ENCODE data around the gene TTF1.
"Not testable (repeated sequence)": the region's sequence is repeated elsewhere in the genome, so short reads cannot be mapped to it uniquely, and the experiment has no call there.

Gene TTF1

DNA sequence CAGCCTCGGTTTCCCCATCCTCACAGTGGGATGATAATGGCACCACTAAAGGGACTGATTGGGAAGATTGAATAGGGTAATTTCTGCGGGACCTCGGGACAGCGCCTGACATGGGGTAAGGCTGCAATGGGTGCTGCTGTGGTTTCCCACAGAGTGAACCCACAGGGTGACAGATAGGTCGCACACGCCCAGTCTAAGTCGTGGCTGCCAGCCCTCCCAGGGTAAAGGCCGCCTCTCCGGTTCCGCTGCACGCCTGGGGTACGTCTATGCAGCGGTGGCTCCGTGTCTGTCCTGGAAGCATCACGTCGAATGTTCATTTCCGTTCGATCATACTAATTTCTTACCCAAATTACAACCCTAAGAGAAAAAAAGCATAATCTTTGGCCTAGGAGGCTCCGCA, 4.0 kb upstream of the TTF1 start:
- no peak for DNase-seq

DNA sequence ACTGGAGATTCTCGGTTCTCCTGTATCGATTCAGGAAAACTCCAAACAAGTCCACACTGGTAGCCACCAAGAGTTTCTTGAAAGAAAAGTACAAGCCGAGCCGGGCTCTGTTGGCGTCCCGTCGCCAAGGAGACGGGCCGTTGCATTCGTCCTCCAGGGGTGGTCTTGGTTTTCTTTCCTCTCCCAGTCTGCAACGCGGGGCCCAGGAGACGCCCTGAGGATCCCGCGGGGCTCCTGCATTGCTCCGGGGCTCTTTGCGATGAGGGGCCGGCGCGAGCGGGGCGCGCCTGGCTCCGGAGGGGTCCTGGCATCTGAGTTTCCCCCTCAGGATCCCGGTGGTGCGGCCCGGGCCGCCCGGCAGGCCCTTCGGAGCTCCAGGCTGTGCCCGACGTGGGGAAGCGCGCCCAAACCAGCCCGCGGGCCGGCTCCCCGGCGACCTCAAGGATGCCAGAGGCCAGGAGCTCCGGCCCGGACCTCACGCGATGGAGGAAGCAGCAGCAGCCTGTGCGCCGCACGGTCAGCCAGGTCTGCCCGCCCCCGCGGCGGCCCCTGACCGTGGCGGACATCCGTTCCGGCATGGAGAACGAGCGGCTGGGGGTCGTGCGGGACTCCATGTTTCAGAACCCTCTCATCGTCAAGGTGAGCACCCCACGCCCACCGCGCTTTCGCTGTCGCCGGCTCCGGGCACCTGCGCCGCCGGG, 3.3 kb upstream of the TTF1 start, which contains the start of gene CFAP77:
TSS of gene CFAP77 (plus strand) at position 384 of the 701 bp plus-strand sequence. CDS start at position 445, 61 bp downstream.
- DNase-seq, result no peak

DNA sequence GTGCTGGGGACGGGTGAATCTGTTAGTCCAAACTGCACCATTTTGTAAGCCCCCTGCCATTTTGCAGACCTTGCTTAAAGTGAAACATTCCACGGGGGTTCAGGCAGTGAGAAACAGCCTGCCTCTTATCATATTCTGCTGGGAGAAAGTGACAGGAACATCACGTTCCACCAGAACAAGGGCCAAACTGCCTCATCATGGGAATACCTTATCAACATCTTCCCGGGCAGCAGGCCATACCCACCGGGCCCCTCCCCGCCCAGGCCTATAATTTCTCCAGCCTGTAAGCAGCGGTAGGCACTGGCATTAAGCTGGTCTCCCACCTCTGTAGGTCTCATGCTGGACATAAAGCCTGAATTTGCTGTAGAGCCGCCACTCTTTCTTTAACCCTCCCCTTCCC, 1.9 kb upstream of the TTF1 start:
- DNase-seq, result no peak

DNA sequence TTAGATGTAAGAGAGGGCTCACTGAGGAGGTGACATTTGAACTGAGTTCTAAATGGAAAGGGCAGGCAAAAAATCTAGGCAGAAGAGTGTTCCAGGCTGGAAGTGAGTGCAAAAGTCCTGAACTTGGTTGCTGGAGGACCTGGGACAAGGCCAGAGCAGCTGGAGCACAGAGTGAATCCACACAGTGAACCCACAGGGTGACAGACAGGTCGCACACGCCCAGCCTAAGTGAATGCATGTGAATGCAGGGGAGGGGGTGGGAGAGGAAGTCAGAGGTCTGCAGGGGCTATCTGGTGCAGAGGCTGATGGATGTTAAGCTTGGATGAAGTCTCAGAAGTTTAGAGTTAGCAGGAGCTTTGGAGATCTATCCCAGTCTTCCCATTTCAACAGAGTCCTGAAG, 556 bp upstream of the TTF1 start:
- DNase-seq, result no peak

DNA sequence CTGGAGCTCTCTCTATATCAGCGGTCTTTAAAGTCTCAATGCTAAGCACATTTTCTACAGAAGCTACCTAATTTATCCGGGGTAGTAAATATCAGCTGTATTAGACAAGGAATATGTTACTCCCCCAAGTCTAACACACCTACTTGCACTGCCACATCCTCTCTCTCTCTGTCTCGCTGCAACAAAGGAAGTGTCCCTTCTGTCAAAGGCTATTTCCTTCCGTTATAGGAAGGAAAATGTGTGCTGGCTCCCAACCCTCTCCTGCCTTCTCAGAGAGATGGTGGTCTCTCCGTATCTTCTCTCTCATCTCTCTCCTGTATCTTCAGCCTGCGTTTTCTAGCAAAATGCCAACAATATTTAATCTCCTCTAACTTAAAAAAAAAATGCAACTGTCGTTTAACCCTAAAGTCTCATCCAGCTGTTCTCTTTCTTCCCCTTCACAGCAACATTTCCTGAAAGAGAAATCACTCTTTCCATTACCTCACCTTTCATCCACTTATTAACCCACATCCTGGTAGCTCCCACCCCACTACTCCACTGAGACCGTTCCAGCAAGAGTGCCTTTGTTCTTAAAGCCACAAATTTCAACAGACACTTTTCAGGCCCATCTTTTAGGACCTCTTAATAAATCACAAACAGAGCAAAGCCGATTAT, 2.3 kb downstream of the TTF1 start:
- DNase-seq, result no peak

DNA sequence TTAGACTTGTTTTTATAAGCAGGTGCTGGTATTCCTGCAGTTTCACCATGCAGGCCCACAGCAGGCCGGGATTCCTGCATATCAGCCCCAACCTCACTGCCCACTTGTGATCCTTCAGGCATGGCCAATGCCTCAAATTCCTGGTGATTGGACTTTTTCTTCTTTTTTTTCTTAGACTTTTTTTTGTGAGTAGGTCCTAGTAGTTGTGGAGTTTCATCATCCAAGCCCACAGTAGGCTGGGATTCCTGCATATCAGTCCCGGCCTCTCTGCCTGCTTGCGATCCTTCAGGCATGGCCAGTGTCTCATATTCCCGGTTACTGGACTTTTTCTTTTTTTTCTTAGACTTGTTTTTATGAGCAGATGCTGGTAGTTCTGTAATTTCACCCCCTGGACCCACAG, 4.8 kb downstream of the TTF1 start:
- no peak for DNase-seq

DNA sequence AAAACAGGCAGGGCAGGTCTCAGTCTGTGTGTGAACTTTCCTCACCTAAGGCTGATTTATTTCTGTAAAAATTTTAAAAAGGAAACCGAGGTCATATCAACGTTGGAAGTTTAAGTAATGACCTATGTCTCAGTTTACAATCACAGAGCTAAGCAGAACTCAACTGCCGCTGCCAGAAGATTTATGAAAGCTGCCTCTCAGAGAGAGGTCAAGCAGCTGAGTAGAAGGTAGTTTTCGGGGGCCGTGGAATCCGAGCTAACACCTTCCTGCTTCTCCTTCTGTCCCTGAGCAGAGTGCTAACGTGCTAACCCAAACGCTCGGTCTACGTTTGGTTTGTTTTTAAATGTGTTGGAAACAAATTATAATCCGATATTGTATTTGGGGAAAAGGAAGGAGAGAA, 11.1 kb downstream of the TTF1 start:
- DNase-seq, result no peak

DNA sequence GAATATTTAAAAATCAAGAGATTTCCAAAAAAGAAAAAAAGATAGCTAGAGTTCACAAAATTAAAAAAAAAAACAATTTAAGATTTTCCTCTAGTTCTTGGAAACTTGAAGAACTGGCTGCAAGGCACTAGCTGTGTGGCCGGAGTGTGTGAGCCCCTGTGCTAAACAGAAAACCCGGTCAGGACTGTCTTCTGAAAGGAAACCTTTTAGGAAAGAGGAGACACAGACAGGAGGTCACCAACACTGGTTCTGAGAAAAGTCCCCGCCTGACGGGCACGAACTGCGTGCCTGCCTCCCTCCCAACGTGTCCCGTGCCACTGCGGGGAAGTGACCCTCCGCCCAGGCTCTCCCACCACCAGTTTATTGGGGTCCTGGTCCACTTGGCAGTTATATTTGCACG, 15.2 kb downstream of the TTF1 start:
- DNase-seq, result no peak

DNA sequence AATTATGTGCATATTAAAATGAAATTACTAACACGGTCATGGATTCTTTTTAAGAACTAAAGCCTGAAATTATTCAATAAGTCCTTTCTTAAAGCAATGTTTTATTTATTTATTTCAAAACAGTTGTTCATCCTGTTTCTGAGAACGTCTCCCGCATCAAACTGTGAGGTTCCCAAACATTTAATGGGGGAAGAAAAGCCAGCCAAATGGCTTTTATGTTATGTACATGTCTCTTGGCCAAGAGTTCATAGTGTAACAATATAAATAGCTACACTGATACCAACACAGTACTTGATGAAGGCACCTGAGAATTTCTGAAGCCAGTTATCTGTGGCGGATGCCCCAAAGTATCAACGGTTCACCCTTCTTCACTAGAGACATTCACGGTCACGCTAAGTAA, 15.7 kb downstream of the TTF1 start:
- DNase-seq, result no peak

DNA sequence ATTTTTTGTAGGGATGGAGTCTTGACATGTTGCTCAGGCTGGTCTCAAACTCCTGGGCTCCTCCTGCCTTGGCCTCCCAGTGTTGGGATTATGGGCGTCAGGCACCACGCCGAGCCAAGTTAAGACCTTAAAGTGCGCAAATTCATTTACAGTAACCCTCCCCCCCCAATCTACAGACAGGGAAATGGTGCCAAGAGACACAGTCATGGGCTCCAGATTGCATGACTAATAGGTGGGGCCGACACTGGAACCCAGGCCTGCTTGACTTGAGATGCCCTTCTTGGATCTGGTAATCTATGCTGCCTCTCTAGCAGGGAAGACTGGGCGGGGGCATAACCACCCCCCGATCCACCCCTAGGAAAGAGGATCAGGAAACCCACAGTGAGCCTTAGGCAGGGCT, 19.5 kb downstream of the TTF1 start:
- no peak for DNase-seq

DNA sequence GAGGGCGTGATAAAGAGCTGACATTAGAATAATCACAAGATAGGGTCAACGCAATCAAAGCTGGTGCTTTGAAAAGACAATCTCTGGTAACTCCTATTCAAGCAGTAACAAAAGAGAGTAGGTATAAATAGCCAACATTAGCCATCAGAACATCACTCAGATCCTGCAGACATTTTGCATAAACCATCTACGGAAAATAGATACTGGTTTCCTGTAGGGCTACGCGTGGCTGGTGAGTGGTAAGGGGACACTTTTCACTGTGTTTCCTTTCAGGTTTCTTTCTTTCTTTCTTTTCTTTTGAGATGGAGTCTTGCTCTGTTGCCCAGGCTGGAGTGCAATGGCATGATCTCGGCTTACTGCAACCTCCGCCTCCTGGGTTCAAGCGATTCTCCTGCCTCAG, 22.3 kb downstream of the TTF1 start:
- no peak for DNase-seq

DNA sequence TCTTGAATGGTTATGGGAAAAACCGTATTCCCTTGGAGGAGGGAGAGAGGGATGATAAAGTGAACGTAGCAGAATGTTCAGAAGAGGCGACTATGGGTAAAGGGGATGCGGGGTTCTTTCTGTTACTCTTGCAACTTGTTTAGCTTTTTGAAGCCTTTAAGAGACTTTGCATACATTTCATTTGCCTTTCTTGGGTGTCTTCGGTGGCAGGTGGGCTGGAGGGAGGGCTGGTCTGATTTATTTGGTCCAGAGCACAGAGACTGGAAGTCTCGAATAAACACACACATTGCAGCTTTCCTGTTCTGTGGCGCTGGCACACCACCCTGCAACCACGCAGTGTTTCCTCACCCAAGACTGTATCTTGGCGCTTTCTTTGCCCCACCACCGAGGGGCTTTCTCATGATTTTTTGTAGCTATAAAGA, 23.2 kb downstream of the TTF1 start:
- DNase-seq, result no peak

DNA sequence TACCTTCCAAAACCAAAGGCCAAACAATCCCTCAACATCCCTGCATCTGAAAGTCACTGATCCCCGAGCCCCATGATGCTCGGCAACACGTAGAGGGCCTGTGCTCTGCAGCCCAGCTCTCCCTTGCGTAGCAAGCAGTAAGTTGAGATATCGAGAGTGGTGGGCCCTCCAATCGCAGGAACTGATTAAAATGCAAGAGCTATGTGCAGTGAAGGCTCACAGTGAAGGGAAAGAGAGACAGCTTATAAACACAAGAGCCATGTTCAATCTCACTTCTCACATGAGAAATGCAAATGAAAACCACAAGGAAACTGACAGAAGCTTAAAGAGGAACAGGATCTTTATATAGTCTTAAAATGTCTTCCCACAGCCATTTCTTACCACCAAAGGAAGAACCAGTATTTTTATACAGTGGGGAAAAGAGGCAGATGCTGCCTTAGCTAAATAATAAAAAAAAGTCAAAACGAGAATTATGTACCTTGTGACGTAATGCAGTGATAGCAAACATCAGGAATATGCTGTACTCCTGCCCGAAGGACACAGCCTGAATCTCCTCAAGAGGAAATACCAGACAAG, 24.6 kb downstream of the TTF1 start:
- no peak for DNase-seq

DNA sequence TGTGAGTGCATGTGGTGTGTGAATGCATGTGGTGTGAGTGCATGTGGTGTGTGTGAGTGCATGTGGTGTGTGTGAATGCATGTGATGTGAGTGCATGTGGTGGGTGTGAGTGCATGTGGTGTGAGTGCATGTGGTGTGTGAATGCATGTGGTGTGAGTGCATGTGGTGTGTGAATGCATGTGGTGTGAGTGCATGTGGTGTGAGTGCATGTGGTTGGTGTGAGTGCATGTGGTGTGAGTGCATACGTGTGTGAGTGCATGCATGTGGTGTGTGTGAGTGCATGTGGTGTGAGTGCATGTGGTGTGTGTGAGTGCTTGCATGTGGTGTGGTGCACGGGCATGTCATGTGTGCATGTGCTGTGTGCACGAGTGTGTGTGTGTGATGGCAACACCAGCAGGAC, 28.2 kb downstream of the TTF1 start:
- DNase-seq, result not testable (repeated sequence)

DNA sequence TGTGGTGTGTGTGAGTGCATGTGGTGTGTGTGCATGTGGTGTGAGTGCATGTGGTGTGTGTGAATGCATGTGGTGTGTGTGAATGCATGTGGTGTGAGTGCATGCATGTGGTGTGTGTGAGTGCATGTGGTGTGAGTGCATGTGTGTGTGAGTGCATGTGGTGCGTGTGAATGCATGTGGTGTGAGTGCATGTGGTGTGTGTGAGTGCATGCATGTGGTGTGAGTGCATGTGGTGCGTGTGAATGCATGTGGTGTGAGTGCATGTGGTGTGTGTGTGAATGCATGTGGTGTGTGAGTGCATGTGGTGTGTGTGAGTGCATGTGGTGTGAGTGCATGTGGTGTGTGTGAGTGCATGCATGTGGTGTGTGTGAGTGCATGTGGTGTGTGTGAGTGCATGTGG, 28.9 kb downstream of the TTF1 start:
- not testable (repeated sequence) for DNase-seq

DNA sequence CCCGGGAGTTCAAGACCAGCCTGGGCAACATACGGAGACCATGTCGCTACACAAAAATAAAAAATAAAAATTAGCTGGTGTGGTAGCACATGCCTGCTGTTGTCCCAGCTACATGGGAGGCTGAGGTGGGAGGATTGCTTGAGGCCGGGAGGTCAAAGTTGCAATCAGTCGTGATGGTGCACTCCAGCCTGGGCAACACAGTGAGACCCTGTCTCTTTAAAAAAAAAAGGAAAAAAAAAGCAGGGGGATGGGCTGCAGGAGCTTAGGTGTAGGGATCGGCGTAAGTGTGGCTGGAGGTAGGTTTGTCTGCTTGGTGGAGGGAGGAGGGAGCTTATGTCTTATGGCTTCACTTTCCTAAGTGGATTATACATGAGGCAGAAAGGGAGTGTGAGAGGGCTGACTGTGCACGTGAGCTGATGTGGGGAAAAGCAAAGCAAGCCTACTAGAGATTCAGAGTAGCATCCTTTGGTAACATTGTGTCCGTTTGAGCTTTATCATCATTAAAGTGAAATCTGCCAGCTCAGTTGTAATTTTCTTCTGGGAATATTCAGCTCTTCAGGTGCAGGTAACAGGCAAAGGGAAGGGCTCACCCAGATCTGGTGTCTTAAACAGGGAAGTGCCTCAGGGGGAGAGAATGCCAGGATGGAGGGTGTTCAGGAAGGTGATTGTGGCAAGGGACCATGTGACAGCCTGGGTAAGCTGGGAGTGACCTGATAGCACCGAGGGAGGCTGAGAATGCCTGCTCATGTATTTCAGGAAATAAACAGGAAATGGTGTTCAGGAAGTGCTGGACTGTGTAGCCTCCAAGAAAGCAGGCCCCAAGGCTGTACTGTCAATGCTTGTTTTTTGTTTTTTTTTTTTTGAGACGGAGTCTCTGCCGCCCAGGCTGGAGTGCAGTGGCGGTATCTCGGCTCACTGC, 34.2 kb downstream of the TTF1 start:
- DNase-seq, result no peak

DNA sequence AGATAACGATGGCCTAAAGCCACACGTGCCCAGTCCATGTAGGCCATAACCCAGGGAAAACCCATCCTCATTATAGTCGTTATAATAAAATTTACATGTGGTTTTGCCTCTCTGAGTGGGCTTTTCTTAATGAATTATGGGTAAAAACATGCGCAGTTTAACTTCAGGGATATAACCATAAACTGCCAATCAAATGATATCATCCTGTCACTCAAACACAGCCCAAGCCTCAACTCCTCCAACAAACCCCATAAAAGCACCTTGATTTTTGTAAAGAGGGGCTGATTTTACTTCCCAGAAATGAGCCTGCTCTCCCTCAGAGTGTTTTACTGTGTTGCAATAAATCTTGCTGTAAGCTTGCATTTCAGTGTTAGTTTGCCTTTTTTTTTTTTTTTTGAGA, 36.0 kb downstream of the TTF1 start:
- DNase-seq, result no peak

DNA sequence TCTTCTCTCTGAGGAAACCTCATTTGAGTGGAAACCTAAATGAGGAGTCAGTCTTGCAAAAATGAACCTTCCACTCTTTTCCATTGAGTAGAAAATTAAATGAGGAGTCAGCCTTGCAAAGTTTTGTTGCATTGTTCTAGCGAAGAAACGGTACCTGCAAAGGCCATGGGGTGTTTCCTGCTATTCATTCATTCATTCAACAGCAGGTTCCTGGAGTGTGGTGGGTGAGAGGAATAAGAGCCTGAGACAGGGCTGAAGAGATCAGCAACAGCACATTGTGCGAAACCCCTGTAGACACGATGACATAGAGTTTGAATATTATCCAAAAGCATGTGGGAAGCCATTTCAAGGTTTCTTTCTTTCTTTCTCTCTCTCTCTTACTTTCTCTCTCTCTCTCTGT, 37.2 kb downstream of the TTF1 start:
- no peak for DNase-seq

DNA sequence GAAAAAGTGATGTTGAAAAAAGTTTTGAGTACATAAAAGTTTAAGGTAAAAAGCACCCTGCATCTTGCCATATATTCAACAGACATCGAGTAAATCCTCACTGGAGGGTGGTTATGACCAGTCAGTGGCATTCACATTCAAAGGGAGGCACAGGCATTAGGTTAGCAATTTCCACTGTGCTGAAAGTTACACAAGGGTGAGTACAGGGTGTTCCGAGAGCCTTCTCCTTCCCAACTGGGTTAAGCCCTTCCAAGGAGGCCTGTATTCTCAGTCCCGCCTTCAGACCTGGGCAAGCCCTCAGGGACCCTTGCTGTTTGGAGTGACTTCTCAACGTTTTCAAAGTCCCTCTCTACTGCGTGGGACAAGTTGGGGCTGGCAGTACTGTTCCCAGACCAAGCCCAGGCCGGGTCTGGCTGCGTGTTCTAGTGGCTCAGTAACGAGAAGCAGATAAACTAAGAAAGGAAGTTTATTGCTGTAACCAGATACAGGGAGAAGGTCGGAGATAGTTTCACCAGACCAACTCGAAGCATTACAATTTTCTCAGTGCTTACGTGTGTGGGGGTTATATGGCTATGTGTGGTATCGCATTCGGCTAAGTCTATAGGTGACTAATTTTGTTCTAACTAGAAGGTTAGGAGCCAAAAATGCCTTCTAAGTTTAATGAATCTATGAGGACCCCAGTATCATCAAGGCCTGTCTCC, 38.9 kb downstream of the TTF1 start:
- no peak for DNase-seq

DNA sequence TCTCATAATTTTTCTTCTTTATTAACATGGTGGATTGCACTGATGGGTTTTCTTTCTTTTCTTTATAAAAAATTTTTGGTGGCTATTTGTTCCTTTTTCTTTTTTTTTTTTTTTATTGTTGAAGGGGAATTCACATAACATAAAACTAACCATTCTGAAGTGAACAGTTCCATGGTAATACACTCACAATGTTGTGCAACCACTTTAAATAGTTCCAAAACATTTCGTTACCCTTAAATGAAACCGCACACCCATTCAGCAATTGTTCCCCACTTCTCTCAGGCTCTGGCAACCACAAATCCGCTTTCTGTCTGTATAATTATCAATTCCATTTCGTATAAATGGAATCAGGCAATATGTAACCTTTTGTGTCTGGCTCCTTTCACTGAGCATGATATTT, 40.2 kb downstream of the TTF1 start:
- no peak for DNase-seq

DNA sequence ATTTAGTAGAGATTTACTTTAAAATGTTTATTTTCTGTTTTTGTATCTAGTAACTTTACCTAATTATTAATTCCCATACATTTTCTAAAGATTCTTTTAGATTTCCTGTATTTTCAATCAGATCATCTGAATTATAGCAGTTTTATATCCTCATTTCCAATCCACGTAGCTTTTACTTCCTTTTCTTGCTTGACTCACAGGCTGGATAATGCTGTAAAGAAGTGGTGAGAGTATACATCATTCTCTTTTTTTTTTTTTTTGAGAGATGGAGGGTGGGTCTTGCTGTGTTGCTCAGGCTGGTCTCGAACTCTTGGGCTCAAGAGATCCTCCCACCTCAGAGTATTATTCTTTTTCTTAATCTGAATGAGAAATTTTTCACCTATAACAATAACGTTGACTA, 40.7 kb downstream of the TTF1 start:
- DNase-seq, result no peak

DNA sequence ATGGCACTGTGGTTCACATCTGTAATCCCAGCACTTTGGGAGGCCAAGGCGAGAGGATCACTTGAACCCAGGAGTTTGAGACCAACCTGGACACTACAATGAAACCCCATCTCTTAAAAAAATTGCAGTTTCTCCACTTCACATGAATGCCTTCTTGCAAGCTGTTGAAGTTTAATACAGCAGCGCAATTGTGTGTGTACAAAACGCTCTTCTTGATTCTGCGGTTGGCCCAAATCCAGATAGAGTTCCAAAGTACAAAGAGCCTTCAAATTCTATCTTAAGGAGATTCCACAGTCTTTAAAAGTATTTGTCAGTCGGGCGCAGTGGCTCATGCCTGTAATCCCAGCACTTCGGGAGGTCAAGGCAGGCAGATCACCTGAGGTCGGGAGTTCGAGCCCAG, 42.6 kb downstream of the TTF1 start:
- DNase-seq, result no peak

DNA sequence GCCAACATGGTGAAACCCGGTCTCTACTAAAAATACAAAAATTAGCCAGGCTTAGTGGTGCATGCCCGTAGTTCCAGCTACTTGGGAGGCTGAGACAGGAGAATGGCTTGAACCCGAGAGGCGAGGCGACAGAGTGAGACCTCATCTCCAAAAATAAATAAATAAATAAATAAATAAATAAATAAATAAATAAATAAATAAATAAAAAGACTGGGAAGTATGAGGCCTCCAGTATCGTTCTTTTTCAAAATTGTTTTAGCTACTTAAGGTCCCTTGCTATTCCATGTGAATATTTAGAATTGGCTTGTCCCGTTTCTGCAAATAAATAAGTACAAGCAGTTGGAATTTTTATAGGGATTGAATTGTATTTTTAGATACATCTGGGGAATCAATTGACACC, 48.9 kb downstream of the TTF1 start:
- no peak for DNase-seq
